GM19397 (cell line): ENCODE measurements around the gene MPV17L2.
"Not testable (repeated sequence)": the region's sequence is repeated elsewhere in the genome, so short reads cannot be mapped to it uniquely, and the experiment has no call there.

Source experiments
- ATAC-seq: cut with Tn5 transposase; IDR thresholded peaks from one replicate; pipeline ENCODE4 v1.9.1; 2021; ENCODE audit warnings: mild to moderate bottlenecking, moderate library complexity; ENCODE audit not compliant: unreplicated experiment

The MPV17L2 gene

GRCh38 chr19:18190278-18190677 is 2.7 kb upstream of the MPV17L2 start:
- ATAC-seq = no peak

- ATAC-seq = no peak
Measured at GRCh38 chr19:18191640-18192062, 1.4 kb upstream of the MPV17L2 start.

GRCh38 chr19:18193388-18194180 is 566 bp downstream of the MPV17L2 start:
- ATAC-seq = no peak

GRCh38 chr19:18194181-18194530 is 1.1 kb downstream of the MPV17L2 start:
- ATAC-seq = no peak

- ATAC-seq = no peak
Measured at GRCh38 chr19:18194554-18195238, 1.7 kb downstream of the MPV17L2 start.

- ATAC-seq = no peak
Measured at GRCh38 chr19:18196511-18196845, 3.5 kb downstream of the MPV17L2 start.

- no peak for ATAC-seq
Measured at GRCh38 chr19:18197306-18197705, 4.3 kb downstream of the MPV17L2 start.

- no peak for ATAC-seq
Measured at GRCh38 chr19:18197941-18198340, 4.9 kb downstream of the MPV17L2 start.

- no peak for ATAC-seq
Measured at GRCh38 chr19:18198374-18198773, 5.4 kb downstream of the MPV17L2 start.

GRCh38 chr19:18202397-18202777 is 9.4 kb downstream of the MPV17L2 start:
- ATAC-seq = no peak

GRCh38 chr19:18202778-18203407 is 9.9 kb downstream of the MPV17L2 start:
- no peak for ATAC-seq

- ATAC-seq = no peak
Measured at GRCh38 chr19:18203408-18203862, 10.4 kb downstream of the MPV17L2 start.

- ATAC-seq = peak; percentile 88
Measured at GRCh38 chr19:18203863-18204393, 10.9 kb downstream of the MPV17L2 start, which contains the start of gene RAB3A. TSS of gene RAB3A (minus strand) at chr19:18204042. CDS start at chr19:18202740, 1,302 bp downstream.

- no peak for ATAC-seq
Measured at GRCh38 chr19:18204394-18205199, 11.6 kb downstream of the MPV17L2 start.

GRCh38 chr19:18205200-18205892 is 12.3 kb downstream of the MPV17L2 start:
- ATAC-seq = no peak

GRCh38 chr19:18206018-18206417 is 13.0 kb downstream of the MPV17L2 start:
- no peak for ATAC-seq

GRCh38 chr19:18208098-18208951 is 15.3 kb downstream of the MPV17L2 start:
- no peak for ATAC-seq

GRCh38 chr19:18209912-18210311 is 16.9 kb downstream of the MPV17L2 start:
- ATAC-seq = not testable (repeated sequence)

GRCh38 chr19:18211683-18212082 is 18.7 kb downstream of the MPV17L2 start:
- ATAC-seq = no peak
